ENCODE measurements around the gene ATP8B3. TPM values are rescaled to one million over a fixed set of nuclear protein-coding genes. Genes with fewer than 3 reads are reported as not detected.

The ATP8B3 gene
- total RNA-seq, 1 donor from 2014 or later = 0.64 TPM

GRCh38 chr19:1845125-1845515 lies 33.0 kb upstream of the ATP8B3 start:
- Histone ChIP-seq H3K36me3 (no peaks in the 10 kb centered on the region), H3K27me3 (no peaks in the 10 kb centered on the region), H3K27ac (no peak overlapping the region), H3K4me1 (peaks cover 59% of the 10 kb centered on the region), H3K9me3 (no peaks in the 10 kb centered on the region), H3K4me3 (no peak overlapping the region)
- intact Hi-C loops (cut with DNase I) = no loop called here
- no peak for TF ChIP-seq CTCF (IDR thresholded peaks at IDR 0.05)
- DNase-seq (no peak), ATAC-seq (no peak)

GRCh38 chr19:1844513-1845124 lies 32.5 kb upstream of the ATP8B3 start:
- no peaks in the 10 kb centered on the region for H3K27me3 ChIP-seq
- no peak for ATAC-seq
- no peak for TF ChIP-seq CTCF (IDR thresholded peaks at IDR 0.05)
- no peak for DNase-seq
- H3K4me3 ChIP-seq = no peak overlapping the region
- no peaks in the 10 kb centered on the region for H3K36me3 ChIP-seq
- intact Hi-C loops (cut with DNase I) = no loop called here
- no peaks in the 10 kb centered on the region for H3K9me3 ChIP-seq
- no peak overlapping the region for H3K27ac ChIP-seq
- peaks cover 64% of the 10 kb centered on the region for H3K4me1 ChIP-seq

GRCh38 chr19:1843646-1844394 lies 31.7 kb upstream of the ATP8B3 start:
- no peak for ATAC-seq
- no peak overlapping the region for H3K4me3 ChIP-seq
- no peak overlapping the region for H3K27ac ChIP-seq
- peak; percentile 16 for TF ChIP-seq CTCF (IDR thresholded peaks at IDR 0.05)
- DNase-seq = no peak
- peaks cover 67% of the 10 kb centered on the region for H3K4me1 ChIP-seq
- H3K36me3 ChIP-seq = no peaks in the 10 kb centered on the region
- no peaks in the 10 kb centered on the region for H3K27me3 ChIP-seq
- intact Hi-C loops (cut with DNase I) = no loop called here
- H3K9me3 ChIP-seq = no peaks in the 10 kb centered on the region

- no peaks in the 10 kb centered on the region for H3K9me3 ChIP-seq
- H3K4me1 ChIP-seq = peaks cover 67% of the 10 kb centered on the region
- intact Hi-C loops (cut with DNase I) = no loop called here
- H3K27ac ChIP-seq = no peak overlapping the region
- no peak for TF ChIP-seq CTCF (IDR thresholded peaks at IDR 0.05)
- no peak overlapping the region for H3K4me3 ChIP-seq
- DNase-seq (no peak), ATAC-seq (no peak)
- no peaks in the 10 kb centered on the region for H3K36me3 ChIP-seq
- H3K27me3 ChIP-seq = no peaks in the 10 kb centered on the region
Observed at GRCh38 chr19:1843116-1843515, 31.0 kb upstream of the ATP8B3 start.

- peak overlapping the region; percentile 47 for H3K27ac ChIP-seq
- no peaks in the 10 kb centered on the region for H3K36me3 ChIP-seq
- H3K4me3 ChIP-seq = peak overlapping the region; percentile 38
- H3K27me3 ChIP-seq = no peaks in the 10 kb centered on the region
- no peak for TF ChIP-seq CTCF (IDR thresholded peaks at IDR 0.05)
- H3K9me3 ChIP-seq = no peaks in the 10 kb centered on the region
- intact Hi-C loops (cut with DNase I) = no loop called here
- H3K4me1 ChIP-seq = peaks cover 63% of the 10 kb centered on the region
- ATAC-seq (no peak), DNase-seq (no peak)
Observed at GRCh38 chr19:1841209-1841924, 29.3 kb upstream of the ATP8B3 start.

Measured in upper lobe of right lung (tissue), 1 donor.